ENCODE measurements around the gene MSL2. TPM values are rescaled to one million over a fixed set of nuclear protein-coding genes. Genes with fewer than 3 reads are reported as not detected.

The MSL2 gene
- total and polyA plus RNA-seq, 2 of the 8 experiments (the other 6 are each of a cell fraction or from before 2014, with no cell fraction given): 9.1 to 41.8 TPM

DNA sequence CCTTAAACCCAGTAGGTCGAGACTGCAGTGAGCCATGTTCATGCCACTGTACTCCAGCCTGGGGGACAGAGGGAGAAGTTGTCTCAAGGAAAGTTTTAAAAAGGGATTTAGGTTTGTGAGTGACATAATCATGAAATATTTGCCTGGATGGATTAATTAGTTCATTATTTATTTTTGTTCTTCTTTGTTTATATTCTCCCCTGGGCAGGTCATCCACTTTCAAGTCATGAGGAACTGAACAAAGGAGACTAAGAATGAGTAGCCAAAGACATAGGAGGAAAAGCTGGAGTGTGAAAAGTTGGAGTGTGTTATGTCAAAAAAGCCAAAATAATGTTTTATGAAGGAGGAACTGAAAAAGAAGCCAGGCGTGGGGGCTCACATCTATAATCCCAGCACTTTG, 36.3 kb upstream of the MSL2 start (continued):
- TF ChIP-seq, protein P1, sequence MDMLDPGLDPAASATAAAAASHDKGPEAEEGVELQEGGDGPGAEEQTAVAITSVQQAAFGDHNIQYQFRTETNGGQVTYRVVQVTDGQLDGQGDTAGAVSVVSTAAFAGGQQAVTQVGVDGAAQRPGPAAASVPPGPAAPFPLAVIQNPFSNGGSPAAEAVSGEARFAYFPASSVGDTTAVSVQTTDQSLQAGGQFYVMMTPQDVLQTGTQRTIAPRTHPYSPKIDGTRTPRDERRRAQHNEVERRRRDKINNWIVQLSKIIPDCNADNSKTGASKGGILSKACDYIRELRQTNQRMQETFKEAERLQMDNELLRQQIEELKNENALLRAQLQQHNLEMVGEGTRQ (IDR thresholded peaks at IDR 0.05; ENCODE audit: low read length): no peak
- TF ChIP-seq SUZ12 (IDR thresholded peaks at IDR 0.05; ENCODE audit: low read length): no peak
